22Rv1 (cell line): Measurements from ENCODE around the gene FOXD3.
A peak's percentile ranks its signal among the peaks of the same experiment; 100 is the strongest.

Experiments used
- H3K27ac ChIP-seq: fragments of 450-650 bp; 2 replicates; pipeline ENCODE4 v1.5.1; 2017
- CTCF ChIP-seq: fragments of 450-650 bp; IDR thresholded peaks from 2 replicates; pipeline ENCODE4 v1.5.1; 2017; ENCODE audit warnings: mild to moderate bottlenecking
- ZFX ChIP-seq: fragments of 450-650 bp; IDR thresholded peaks from 2 replicates; pipeline ENCODE4 v1.6.1; 2017; ENCODE audit warnings: antibody characterized with exemption, borderline replicate concordance

The FOXD3 gene

GRCh38 chr1:63321785-63322113, 618 bp upstream of the FOXD3 start:
- no peak overlapping the region for H3K27ac ChIP-seq
- TF ChIP-seq CTCF = no peak
- no peak for TF ChIP-seq ZFX

- no peak overlapping the region for H3K27ac ChIP-seq
- TF ChIP-seq ZFX (no peak), CTCF (peak; percentile 33; the same call in 1 of the 2 replicates)
Observed at GRCh38 chr1:63322944-63323864, 837 bp downstream of the FOXD3 start.

GRCh38 chr1:63323865-63324778, 1.8 kb downstream of the FOXD3 start:
- H3K27ac ChIP-seq = no peak overlapping the region
- TF ChIP-seq CTCF = no peak; the same call in 1 of the 2 replicates
- TF ChIP-seq ZFX = no peak

GRCh38 chr1:63324779-63325119, 2.4 kb downstream of the FOXD3 start:
- TF ChIP-seq ZFX (no peak), CTCF (no peak)
- no peak overlapping the region for H3K27ac ChIP-seq

- no peak overlapping the region for H3K27ac ChIP-seq
- TF ChIP-seq ZFX = no peak
- no peak for TF ChIP-seq CTCF
Observed at GRCh38 chr1:63325279-63325985, 3.1 kb downstream of the FOXD3 start.

- TF ChIP-seq ZFX = no peak
- no peak for TF ChIP-seq CTCF
- H3K27ac ChIP-seq = no peak overlapping the region
Observed at GRCh38 chr1:63326106-63326472, 3.7 kb downstream of the FOXD3 start.
